Prostate gland (tissue), 2 donors: ENCODE data around the gene CRIM1. TPM values are rescaled to one million over a fixed set of nuclear protein-coding genes. Genes with fewer than 3 reads are reported as not detected.

Experiments
- DNase-seq: peaks from one replicate; pipeline ENCODE4 v3.0.0-alpha.2; 2019; ENCODE audit warnings: low spot score
- H3K27ac ChIP-seq, 2 donors: fragments of 200-600 bp; sonication (generic); 2 replicates each; pipeline ENCODE4 v1.5.1; 2017 to 2019
- H3K27me3 ChIP-seq: fragments of 200-600 bp; sonication (generic); replicated peaks from 2 replicates; pipeline ENCODE4 v1.5.1; 2019; ENCODE audit not compliant: insufficient read depth
- H3K36me3 ChIP-seq, 2 donors: fragments of 200-600 bp; sonication (generic); 1 replicate in 1 of 2; 2 replicates in 1 of 2; pipeline versions ENCODE4 v1.5.1 to v1.8.1; 2017 to 2019
- H3K4me1 ChIP-seq: fragments of 200-600 bp; sonication (generic); replicated peaks from 2 replicates; pipeline ENCODE4 v1.5.1; 2019
- H3K4me3 ChIP-seq, 2 donors: fragments of 200-600 bp; sonication (generic); 2 replicates each; pipeline ENCODE4 v1.5.1; 2017 to 2019
- H3K9me3 ChIP-seq: fragments of 200-600 bp; sonication (generic); 2 replicates; pipeline ENCODE4 v1.5.1; 2017
- POLR2A ChIP-seq: fragments of 450-650 bp; IDR thresholded peaks from one replicate; pipeline ENCODE4 v1.6.1; 2016; ENCODE audit warnings: antibody characterized with exemption, mild to moderate bottlenecking
- POLR2AphosphoS5 ChIP-seq: sonication (generic); formaldehyde crosslinking; IDR thresholded peaks from one replicate; pipeline ENCODE4 v1.6.1; 2017; ENCODE audit warnings: antibody characterized with exemption
- WGBS: methylation state at CpG from one replicate; pipeline ENCODE4 v1.1.5; 2018; 5-methylcytosine and 5-hydroxymethylcytosine counted together
- intact Hi-C: fragments of 100-400 bp; cut with DNase I; formaldehyde crosslinking; loops from one replicate; pipeline ENCODE4 v1.14.2; 2022
- total RNA-seq, 2 donors: library from RNA; depleted of rRNA; stranded (reverse); fragments of >200 nt; gene quantifications; one replicate each; pipeline ENCODE4 v1.1.0, GENCODE V29; 2016
- TF ChIP-seq, protein P1 (sequence below), 4 experiments: fragments of 200-600 bp in 2 of 4; fragments of 450-650 bp in 2 of 4; sonication (generic) in 2 of 4; IDR thresholded peaks; 1 replicate in 3 of 4; 2 replicates in 1 of 4; pipeline ENCODE4 v1.5.1; 2016 to 2019; ENCODE audit warnings: antibody characterized with exemption in 4 of 4, mild to moderate bottlenecking in 2 of 4, moderate library complexity in 2 of 4

The CRIM1 gene
- total RNA-seq, 2 donors from 2014 or later: 55.2 to 101 TPM

DNA sequence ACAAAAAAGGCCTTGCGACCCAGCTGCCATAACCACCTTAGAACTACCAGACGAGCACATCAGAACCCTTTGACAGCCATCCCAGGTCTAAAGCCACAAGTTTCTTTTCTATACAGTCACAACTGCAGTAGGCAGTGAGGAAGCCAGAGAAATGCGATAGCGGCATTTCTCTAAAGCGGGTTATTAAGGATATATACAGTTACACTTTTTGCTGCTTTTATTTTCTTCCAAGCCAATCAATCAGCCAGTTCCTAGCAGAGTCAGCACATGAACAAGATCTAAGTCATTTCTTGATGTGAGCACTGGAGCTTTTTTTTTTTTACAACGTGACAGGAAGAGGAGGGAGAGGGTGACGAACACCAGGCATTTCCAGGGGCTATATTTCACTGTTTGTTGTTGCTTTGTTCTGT, 193.6 kb downstream of the CRIM1 start:
- no peaks in the 10 kb centered on the region for H3K9me3 ChIP-seq
- H3K36me3 ChIP-seq: no peaks in the 10 kb centered on the region
- no peak overlapping the region for H3K27ac ChIP-seq
- intact Hi-C loops: no loop called here
- no peaks in the 10 kb centered on the region for H3K27me3 ChIP-seq
- no peak for DNase-seq
- H3K4me3 ChIP-seq: no peak overlapping the region
- TF ChIP-seq, protein P1, sequence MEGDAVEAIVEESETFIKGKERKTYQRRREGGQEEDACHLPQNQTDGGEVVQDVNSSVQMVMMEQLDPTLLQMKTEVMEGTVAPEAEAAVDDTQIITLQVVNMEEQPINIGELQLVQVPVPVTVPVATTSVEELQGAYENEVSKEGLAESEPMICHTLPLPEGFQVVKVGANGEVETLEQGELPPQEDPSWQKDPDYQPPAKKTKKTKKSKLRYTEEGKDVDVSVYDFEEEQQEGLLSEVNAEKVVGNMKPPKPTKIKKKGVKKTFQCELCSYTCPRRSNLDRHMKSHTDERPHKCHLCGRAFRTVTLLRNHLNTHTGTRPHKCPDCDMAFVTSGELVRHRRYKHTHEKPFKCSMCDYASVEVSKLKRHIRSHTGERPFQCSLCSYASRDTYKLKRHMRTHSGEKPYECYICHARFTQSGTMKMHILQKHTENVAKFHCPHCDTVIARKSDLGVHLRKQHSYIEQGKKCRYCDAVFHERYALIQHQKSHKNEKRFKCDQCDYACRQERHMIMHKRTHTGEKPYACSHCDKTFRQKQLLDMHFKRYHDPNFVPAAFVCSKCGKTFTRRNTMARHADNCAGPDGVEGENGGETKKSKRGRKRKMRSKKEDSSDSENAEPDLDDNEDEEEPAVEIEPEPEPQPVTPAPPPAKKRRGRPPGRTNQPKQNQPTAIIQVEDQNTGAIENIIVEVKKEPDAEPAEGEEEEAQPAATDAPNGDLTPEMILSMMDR (IDR thresholded peaks at IDR 0.05): no peak
- peak; percentile 15 for TF ChIP-seq POLR2AphosphoS5
- TF ChIP-seq POLR2A: no peak
- WGBS: 79% methylated on average over 7 of the region's 7 CpGs
- no peaks in the 10 kb centered on the region for H3K4me1 ChIP-seq

DNA sequence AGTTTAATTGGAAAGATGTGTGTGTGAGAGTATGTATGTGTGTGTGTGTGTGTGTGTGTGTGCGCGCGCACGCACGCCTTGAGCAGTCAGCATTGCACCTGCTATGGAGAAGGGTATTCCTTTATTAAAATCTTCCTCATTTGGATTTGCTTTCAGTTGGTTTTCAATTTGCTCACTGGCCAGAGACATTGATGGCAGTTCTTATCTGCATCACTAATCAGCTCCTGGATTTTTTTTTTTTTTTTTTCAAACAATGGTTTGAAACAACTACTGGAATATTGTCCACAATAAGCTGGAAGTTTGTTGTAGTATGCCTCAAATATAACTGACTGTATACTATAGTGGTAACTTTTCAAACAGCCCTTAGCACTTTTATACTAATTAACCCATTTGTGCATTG, 194.4 kb downstream of the CRIM1 start:
- no peaks in the 10 kb centered on the region for H3K9me3 ChIP-seq
- no peaks in the 10 kb centered on the region for H3K27me3 ChIP-seq
- no peaks in the 10 kb centered on the region for H3K36me3 ChIP-seq
- no peaks in the 10 kb centered on the region for H3K4me1 ChIP-seq
- 97% methylated on average over 5 of the region's 5 CpGs for WGBS
- DNase-seq: no peak
- intact Hi-C loops: no loop called here
- H3K4me3 ChIP-seq: no peak overlapping the region
- TF ChIP-seq POLR2A (no peak), POLR2AphosphoS5 (no peak)
- TF ChIP-seq, protein P1 (IDR thresholded peaks at IDR 0.05): no peak
- no peak overlapping the region for H3K27ac ChIP-seq

DNA sequence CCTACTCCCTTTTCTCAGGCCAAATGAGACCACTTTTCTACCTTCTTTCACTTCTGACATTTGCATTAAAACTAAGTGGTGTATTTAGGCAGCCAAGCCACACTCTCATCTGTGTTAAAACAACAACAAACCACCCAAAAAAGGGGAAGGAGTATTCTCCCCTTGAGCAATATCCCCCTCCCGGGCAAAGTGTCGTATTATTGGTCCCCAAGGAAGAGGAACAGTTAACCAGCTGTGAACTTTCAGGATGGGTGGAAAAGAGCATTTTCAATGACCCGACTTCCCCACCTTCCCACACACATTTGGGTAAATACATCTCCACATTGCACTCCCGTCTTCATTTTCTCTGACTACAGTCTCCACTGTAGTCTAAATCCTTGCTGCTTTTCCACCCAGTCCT, 198.1 kb downstream of the CRIM1 start:
- Histone ChIP-seq H3K36me3 (no peaks in the 10 kb centered on the region), H3K27ac (no peak overlapping the region), H3K27me3 (no peaks in the 10 kb centered on the region), H3K4me3 (no peak overlapping the region), H3K4me1 (no peaks in the 10 kb centered on the region), H3K9me3 (no peaks in the 10 kb centered on the region)
- TF ChIP-seq POLR2AphosphoS5: no peak
- TF ChIP-seq, protein P1 (IDR thresholded peaks at IDR 0.05): no peak
- TF ChIP-seq POLR2A: no peak
- 60% methylated on average over 4 of the region's 4 CpGs for WGBS
- DNase-seq: no peak
- intact Hi-C loops: no loop called here

DNA sequence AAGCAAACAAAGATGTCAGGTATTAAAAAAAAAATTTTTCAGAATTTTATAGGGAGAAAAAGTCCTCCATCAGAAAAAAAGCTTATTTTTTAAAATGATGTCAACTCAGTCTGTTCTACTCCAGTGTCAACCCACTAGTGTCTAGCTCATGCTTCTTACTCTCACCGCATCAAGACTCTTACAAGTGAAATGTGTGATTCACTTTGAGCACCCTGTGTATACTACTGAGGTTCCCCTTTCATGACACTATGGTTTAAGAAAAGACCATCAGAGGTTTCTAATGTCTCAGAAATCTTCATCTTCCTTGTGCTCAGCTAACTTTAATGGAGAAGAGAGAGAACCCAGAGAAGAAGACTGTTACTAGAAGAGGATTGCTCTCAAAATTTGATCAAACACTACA, 199.0 kb downstream of the CRIM1 start:
- Histone ChIP-seq H3K4me1 (no peaks in the 10 kb centered on the region), H3K27me3 (no peaks in the 10 kb centered on the region), H3K9me3 (no peaks in the 10 kb centered on the region), H3K36me3 (no peaks in the 10 kb centered on the region), H3K4me3 (no peak overlapping the region), H3K27ac (no peak overlapping the region)
- intact Hi-C loops: no loop called here
- no peak for DNase-seq
- TF ChIP-seq, protein P1 (IDR thresholded peaks at IDR 0.05): no peak
- TF ChIP-seq POLR2A: no peak
- no peak for TF ChIP-seq POLR2AphosphoS5
- WGBS: 89% methylated on average over 1 of the region's 1 CpG

DNA sequence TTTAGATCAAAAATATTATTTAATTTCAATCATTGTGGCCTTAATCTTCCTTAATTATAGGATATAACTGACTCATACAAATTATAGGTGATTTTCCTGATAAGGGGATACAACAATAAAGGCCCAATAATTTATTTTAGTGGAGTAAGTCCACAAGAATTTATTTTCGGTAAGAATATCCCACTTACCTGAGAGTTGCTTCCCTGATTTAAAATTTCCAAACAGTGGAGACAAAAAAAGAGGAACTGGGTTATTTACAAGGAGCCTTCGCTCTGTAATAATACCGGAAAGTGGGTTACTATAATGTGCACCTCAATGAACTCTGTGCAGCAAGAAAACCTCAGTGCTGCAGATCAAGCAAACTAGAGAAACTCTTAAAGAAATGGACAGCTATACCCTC, 200.2 kb downstream of the CRIM1 start:
- no peaks in the 10 kb centered on the region for H3K36me3 ChIP-seq
- H3K9me3 ChIP-seq: no peaks in the 10 kb centered on the region
- H3K4me1 ChIP-seq: no peaks in the 10 kb centered on the region
- 94% methylated on average over 3 of the region's 3 CpGs for WGBS
- no peak overlapping the region for H3K27ac ChIP-seq
- TF ChIP-seq, protein P1 (IDR thresholded peaks at IDR 0.05): no peak
- no peak for TF ChIP-seq POLR2AphosphoS5
- no peak for TF ChIP-seq POLR2A
- H3K27me3 ChIP-seq: no peaks in the 10 kb centered on the region
- H3K4me3 ChIP-seq: no peak overlapping the region
- no peak for DNase-seq
- intact Hi-C loops: no loop called here
